ENCODE results near the gene SAA1.
"Not testable (repeated sequence)": the region's sequence is repeated elsewhere in the genome, so short reads cannot be mapped to it uniquely, and the experiment has no call there.

The SAA1 gene

DNA sequence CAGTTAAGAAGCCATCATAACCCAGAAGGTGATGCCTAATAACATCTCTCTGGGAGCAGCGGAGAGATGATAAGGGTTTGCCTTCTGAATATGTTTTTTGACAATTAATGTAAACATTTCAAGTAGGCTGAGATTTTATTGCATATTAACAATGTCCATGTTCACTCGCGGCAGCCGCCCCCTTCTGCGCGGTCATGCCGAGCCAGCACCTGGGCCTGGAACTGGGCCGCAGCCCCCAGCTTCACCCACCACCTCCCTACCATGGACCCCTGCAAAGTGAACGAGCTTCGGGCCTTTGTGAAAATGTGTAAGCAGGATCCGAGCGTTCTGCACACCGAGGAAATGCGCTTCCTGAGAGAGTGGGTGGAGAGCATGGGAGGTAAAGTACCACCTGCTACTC, 4.3 kb upstream of the SAA1 start:
- DNase-seq = no peak

DNA sequence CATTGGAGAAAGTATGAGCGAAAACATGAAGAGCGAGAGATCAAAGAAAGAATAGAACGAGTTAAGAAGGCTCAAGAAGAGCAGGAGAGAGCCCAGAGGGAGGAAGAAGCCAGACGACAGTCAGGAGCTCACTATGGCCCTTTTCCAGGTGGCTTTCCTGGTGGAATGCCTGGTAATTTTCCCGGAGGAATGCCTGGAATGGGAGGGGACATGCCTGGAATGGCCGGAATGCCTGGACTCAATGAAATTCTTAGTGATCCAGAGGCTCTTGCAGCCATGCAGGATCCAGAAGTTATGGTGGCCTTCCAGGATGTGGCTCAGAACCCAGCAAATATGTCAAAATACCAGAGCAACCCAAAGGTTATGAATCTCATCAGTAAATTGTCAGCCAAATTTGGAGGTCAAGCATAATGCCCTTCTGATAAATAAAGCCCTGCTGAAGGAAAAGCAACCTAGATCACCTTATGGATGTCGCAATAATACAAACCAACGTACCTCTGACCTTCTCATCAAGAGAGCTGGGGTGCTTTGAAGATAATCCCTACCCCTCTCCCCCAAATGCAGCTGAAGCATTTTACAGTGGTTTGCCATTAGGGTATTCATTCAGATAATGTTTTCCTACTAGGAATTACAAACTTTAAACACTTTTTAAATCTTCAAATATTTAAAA, 3.2 kb upstream of the SAA1 start:
- not testable (repeated sequence) for DNase-seq

DNA sequence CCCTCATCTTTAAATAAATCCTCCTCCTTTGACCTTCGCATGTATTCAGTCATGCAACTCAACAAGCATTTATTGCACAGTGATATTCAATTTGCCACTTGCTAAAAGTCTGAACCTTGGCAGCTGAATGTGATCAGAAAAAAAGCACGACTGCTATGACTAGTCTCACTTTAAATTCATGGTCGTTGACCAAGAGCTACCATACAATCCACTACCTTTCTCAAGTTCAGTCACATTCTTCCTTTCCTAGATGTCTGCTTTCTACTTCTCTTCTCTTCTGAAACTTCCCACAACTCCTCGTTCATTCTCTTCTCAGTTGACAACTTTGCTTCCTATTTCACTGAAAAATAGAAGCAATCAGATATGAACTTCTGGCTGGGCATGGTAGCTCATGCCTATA, 2.0 kb upstream of the SAA1 start:
- DNase-seq = no peak

DNA sequence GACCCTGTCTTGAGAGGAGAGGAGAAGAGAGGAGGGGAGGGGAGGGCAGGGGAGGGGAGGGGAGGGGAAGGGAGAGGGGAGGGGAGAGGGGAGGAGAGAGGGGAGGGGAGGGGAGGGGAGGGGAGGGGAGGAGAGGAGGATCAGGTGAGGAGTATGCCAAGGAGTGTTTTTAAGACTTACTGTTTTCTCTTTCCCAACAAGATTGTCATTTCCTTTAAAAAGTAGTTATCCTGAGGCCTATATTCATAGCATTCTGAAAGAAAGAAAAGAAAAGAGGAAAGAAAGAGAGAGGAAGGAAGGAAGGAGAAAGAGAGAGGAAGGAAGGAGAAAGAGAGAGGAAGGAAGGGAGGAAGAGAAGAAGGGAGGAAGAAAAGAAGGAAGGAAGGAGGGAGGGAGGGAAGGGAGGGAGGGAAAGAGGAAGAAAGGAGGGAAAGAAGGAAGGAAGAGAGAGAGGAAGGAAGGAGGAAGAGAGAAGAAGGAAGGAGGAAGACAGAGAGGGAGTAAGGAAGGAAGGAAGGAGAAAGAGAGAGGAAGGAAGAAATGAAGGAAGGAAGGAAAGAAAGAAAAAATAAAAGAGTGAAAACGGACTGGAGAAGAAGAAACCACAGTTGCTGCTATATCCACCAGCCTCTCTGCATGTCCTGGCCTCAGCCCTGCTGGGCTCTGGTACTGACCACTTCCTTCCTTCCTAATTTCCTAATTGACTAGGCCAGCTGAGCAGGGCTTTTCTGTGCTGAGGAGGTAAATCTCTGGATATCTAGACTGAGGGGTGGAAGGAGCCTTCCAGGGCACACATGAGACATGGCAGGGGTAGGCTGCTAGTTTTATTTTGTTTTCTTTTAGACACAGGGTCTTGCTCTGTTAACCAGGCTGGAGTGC, 1.1 kb upstream of the SAA1 start:
- DNase-seq = no peak

DNA sequence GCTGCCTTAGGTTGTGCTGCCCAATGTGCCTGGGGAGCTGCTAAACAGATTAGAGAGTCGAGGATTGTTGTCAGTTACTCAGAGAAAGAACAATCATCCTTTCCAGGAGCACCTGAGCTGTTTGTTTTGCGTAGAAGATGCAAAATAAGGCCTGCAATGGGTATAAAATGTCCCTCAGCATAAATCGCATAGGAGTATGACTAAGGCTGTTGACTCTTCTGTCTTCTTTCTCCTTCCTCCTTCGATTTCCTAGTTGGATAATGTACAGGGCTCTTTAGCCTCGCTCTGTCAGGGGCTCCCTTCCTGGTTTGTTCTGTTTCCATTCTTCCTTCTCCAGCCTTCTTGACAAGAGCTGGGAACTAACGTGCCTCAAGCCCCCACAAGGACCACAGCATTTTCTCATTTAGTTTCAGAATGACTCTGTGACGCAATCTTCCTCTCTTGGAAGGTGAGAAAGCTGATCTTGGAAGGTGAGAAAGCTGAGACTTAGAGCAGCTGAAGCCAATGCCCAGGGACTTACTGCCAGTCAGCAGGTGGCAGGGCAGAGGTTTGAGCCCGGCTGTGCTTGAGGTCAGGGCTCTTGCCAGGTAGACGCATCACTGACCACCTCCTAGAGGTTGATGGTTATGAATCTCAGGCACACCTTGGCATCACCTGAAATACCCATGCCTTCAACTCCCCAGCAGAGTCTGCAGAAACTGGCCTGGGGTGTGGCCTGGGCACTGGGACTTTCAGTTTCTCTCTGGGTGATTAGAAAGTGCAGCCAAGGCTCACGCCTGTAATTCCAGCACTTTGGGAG, 1.5 kb downstream of the SAA1 start:
- not testable (repeated sequence) for DNase-seq

DNA sequence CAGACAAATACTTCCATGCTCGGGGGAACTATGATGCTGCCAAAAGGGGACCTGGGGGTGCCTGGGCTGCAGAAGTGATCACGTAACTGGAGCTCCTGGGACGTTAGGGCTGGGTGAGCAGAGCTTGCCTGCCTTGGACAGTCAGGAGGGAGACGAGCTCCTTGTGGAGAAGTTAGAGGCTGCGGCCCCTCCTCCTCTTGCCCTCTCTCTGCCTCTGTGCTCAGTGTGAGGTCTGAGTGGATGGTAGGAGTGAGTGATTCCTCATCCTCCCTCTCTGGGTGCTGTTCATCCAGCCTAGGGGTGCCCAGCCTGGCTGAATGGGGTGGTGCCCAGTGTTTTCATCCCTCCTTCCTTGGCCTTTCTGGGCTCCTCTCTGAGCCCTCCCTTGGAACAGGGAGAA, 3.2 kb downstream of the SAA1 start:
- DNase-seq = not testable (repeated sequence)

DNA sequence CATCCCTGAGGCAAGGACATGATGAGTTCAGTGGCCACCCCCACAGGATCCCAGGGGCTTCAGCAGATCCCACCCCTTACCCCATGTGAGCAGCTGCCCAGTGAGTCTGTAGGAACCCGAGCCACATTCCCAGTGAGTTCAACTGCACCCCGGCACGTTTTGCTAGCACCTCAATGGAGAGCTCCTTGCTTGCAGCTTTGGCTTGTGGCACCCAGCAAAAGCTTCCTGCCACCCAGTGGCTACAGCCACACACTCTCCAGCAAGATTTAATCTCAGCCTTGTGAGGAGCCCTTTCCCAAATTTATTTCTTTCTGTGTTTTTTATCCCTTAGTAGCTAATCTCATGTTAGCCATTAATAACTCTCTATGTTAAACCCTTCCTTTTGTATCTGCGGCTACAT, 4.0 kb downstream of the SAA1 start:
- DNase-seq = no peak

DNA sequence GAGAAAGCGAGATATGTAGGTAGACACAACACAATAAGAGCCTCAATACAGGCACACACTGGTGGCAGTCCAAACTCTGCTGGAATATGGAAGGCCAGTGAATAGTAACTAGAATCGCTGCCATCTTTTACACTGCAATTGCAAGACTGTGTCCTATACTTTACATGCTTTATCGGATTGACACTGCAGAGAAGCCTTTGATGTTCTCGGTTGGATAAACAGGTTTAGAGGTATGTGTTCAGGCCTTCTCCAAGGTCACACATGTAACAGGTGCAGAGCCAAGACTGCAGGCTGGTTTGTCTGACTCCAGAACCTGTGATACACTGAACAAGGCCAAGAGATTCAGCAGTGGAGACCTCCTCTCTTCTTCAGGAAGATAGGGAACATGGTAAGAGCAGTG, 5.1 kb downstream of the SAA1 start:
- no peak for DNase-seq

DNA sequence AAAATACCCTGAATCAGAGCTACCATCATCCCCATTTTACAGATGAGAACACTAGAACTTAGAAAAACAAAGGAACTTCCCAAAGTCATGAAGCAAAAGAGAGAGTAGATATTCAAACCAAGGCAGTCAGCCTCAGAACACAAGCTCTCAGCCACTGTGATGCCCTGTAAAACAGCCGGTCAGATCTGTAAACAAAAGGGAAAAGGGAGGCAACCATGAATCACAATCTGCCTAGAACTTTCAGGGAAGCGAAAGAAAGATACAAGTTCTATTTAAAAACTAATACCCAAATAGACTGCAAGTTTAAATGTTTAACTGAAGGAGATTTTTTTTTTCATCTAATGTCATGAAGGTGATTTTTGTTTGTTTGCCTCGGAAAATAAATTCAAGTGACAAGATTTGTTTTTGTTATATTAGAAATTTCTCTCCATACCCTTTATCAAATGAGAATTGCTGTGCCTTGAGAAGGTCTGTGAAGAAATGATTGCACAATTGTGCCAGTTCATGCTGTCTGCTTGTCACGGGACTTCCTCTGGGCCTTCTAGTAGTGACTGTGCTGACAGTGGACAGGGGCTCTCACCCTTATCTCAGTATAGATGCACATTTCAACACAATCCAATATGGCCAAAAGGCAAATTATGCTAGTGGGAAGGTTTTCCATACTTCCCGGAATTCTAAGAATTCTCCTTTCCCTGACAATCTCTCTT, 11.7 kb downstream of the SAA1 start:
- DNase-seq = no peak

DNA sequence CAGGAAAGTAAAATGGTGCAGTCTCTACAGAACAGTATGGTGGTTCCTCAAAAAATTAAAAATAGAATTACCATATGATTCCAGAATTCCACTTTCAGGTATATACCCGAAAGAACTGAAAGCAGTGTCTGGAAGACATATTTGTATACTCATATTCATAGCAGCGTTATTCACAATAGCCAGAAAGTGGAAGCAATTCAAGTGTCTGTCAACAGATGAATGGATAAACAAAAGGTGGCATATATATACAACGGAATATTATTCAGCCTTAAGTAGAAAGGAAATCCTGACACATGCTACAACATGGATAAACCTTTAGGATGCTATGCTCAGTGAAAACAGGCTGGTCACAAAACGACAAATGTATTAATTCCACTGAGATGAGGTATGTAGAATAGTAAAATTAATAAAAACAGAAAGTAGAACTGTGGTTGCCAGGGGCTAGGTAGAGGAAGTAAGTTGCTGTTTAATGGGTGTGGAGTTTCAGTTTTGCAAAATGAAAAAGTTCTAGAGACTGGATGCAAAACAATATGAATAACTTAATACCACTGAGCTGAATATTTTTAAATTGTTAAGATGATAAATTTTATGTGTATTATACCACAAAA, 14.5 kb downstream of the SAA1 start:
- DNase-seq = no peak

DNA sequence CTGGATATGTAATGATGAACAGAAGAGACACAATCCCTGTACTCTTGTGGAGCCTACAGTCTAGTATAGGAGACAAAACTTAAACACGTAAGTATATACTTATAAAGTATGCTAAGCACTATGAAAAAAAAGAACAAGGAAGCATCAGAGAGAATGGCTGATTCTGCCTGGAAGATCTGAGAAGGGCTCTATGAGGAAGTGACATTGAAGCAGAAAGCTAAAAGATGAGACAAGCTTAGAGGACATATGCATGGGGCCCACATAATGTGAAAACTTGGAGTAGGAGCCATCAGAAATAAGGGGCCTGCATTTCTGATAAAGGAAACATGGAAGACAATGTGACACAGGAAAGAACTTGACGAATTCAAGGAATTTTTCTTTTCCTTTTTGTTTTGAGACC, 16.6 kb downstream of the SAA1 start:
- DNase-seq = no peak

DNA sequence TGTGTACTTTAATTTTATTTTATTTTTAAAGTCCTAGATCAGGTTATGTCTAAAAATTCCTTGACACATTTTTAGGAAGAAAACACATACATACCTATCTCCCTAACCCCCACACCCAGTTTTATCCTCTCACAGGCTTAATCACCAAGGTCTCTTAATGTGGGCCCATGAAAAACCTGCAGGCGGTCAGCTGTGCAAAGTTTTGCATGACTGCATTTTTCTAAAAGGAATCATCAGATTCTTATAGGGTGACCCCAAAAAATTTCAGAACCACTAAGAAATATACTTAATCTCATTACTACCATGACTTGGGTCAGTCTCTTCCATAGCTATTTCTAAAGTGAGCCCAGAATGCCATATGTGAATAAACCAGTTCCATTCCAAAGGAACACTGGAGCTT, 19.8 kb downstream of the SAA1 start:
- no peak for DNase-seq

DNA sequence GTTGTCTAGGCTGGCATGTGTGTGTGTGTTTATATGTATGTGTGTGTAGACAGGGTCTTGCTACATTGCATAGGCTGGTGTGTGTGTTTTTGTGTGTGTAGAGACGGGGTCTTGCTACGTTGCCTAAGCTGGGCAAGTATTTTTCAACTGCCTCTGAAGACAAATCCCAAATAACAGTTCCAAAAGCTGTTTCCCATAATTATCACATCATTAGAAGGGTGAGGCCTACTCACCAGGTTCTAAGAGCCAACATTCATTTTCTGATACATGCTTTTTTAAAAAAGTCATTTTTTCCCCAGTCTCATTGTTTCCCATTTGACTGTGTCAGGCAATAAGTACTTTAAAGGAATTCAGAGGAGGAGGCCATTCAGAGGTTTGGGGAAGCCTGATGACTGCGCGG, 22.8 kb downstream of the SAA1 start:
- DNase-seq = no peak

DNA sequence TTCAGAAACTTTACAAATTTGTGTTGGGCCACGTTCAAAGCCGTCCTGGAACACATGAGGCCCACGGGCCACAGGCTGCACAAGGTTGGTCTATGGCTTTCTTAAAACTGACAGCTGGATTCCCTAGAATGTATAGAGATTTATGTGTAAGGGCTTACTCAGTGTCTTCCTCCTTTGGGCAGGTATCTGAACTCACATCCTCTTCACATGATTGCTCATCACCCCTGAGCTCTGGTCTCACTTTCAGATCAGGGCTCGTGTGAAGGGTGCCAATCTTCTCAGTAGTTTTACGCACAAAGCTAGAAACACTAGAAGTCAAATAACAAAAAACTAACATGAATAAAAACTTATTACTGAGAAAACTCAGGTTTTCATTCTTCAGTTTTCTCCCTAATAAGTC, 28.8 kb downstream of the SAA1 start:
- no peak for DNase-seq

DNA sequence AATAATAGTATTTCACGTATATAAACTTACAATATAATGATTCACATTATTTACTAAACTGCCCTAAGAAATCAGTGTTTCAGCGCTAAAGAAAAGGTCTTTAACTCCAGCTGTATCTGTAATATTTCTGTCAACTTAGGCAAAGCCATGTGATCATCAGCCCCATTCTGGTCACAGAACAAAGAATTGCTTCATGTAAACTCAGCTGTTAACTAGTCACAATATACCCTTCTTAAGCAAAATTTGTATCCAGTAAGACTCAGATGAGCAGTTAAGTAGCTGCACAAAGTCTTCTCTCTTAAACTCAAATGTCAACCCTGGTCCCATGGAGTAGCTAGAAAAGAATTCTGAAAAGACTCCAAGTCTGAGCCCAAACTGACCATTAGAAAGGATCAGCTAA, 29.3 kb downstream of the SAA1 start:
- no peak for DNase-seq

DNA sequence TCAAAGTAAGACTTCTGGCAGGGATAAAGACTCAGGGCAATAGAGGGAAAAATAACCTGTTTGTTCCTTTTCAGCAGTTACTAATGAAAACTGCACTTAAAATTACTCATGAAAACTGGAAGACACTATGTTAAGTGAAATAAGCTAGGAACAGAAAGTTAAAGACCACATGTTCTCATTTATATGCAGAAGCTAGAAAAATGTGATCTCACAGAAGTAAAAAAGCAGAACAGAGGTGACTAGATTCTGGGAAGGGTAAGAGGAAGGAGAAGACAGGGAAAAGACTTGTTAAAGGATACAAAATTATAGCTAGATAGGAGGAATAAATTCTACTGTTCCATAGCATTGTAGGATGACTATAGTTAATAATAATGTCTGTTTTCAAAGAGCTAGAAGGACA, 33.7 kb downstream of the SAA1 start:
- DNase-seq = no peak

DNA sequence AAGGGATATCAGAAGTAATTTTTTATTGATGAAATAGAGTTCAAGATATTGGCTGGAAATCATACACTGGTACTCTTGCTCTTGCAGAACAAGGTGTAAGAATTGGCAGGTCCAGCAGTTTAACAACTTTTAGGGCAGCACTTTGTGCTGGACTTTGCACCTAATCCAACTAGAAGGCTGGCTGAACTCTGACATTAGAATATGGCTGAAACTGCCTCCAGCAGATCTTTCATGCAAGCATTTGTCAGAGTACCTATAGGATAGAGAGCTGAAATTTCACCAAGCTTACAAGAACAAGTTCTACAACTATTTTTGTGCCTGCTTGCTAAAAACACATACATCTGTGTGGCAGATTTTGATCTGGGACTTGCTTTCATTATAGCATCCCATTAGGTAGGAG, 38.7 kb downstream of the SAA1 start:
- no peak for DNase-seq

DNA sequence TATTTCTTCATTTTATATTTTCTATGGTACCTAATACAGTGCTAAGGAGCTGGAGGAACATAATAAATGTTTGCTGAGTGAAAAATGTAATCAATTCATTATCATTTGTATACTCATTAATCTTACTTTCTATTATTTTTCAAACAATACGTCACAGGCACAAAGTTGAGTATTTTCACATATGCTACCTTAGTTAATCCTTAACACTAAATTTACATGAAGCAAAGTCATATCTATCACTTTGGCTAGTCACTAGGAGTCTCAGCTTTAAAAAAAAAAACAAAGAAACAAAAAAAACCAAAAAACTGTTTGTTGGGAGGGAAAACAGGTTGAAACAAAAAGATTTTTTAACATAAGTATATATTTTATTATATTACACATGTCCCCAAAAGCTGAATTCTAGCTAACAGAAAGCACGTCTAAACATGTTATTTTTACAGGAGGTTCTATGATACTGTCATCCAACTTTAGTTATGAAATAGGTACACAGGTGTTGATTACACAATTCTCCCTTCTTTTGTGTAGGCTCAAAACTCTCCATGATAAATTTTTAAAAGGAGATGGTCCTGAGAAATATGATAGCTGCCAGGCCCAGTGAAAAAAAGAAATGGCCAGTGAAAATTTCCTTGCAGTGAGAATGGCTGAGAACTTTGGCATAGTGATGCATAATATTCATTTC, 41.5 kb downstream of the SAA1 start:
- DNase-seq = no peak

DNA sequence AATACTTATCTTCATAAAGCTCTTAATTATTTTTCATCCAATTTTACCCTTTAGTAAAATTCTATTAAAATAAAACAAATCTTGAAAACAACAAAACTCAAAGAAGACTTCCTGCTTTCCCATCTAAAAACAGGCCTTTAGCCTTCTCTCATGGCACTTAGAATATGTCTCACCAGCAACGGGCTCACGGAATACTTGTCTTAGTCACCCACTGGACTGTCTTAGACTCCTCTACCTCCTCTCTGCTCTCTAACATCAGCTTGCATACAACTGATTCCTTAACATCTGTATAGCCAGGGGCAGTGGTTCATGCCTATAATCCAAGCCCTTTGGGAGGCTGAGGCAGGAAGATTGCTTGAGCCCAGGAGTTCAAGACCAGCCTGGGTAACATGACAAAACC, 42.2 kb downstream of the SAA1 start:
- DNase-seq = no peak

DNA sequence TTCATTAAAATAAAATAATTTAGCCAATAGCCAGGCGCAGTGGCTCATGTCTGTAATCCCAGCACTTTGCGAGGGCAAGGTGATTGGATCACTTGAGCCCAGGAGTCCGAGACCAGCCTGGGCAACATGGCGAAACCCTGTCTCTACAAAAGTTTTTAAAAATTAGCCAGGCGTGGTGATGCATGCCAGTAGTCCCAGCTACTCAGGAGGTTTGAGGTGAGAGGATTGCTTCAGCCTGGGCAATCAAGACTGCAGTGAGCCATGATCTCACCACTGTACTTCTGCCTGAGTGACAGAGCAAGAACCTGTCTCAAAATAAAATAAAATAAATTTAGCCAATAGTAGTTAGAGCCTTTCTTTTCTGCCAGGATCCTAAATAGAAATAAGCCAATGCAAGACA, 43.6 kb downstream of the SAA1 start:
- DNase-seq = no peak

DNA sequence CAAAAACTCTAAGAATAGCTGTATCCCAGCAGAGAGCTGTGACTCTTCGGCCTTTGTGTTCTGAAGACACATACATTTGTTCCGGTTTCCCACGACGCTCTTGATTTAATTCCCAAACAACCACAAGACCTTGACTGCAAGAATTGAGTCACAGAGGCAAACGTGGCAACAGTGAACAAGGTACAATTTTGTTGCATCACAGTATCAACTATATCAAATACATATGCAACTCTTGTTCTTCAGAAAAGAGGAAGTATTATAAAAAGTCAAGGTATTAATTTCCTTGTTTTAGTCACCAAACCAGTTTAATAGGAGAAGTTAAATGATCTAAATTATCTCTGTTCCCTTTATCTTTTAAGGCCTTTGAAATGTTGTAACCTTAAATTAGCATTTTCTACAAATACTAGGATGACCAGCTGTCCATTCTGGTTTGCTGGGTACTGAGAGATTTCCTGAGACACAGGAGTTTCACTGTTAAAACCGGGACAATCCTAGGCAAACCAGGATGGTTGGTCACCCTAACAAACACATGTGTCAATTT, 44.8 kb downstream of the SAA1 start:
- no peak for DNase-seq

DNA sequence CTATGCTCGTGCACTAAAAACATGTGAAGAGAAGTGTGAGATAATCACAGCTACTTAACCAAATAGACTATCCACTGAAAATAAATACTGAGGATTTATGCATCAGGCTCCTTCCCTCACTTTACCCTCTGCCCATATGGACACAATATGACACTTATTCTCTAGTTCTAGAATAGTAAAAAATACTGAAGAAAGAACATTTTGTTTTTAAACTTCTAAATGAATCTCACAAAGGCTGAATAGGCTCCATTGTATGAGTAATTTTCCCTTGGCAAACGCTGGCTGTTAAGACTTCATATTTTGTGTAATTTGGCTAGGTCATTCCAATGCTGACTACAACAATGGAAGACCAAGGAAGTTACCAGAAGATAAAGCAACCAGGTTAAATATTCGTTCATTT, 45.9 kb downstream of the SAA1 start:
- DNase-seq = no peak
